Measurements from ENCODE around the gene DIAPH2.

DIAPH2 gene

DNA sequence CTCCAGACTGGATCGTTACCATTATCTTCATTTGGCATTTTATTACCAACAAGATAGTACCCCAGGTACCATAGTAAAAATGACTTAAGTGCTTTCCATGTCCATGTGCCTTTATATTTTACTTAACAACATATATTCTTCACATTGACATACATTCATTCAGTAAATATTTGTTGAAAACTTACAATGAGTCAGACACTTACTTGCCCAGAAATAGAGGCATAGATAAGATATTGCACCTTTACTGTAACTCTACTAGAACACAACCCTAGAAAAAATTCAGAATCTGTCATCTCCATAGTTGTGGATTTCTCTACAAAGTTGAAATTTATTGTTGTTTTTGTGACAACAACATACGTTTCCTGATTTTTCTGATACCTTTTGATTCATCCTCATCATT lies 839.7 kb downstream of the DIAPH2 start:
- no peak for DNase-seq
- intact Hi-C loops (cut with DNase I): no loop called here

DNA sequence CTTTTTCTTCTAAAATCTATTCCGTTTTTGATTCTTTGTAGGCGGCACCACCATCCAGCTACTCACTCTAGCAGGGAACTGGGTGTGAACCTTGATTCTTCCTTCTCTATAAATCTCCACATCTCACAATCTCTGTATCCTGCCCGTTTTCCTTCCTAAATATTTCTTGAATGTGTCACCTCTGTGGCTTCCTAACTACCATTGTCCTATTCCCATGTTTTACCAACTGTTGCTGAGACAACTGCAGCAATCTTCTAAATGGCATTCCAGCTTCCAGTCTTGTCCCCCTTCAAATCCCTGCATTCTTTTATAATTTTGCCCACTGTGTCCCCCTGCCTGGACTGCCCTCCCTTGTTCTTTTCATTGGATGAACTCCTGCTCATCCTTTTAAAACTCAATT lies 840.4 kb downstream of the DIAPH2 start:
- no peak for DNase-seq
- intact Hi-C loops (cut with DNase I): no loop called here

DNA sequence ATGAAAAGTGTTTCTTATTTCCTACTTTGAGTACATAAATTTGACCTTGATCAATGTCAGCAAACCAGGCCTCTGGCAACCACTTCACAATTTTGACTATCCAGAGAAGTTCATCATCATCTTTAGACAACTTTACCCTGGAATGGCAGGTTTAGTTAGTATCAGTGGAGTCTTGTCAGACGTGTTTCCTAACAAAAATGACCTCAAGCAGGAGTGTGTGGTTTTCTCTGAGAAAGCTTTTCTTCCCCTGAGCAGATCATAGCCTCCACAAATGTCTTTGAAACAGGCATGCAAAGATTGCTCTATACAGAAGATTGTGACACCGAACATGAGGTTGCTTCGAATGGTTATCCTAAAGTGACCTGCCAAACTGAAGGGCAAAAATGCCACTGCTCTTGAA lies 841.3 kb downstream of the DIAPH2 start:
- DNase-seq: no peak
- intact Hi-C loops (cut with DNase I): no loop called here

DNA sequence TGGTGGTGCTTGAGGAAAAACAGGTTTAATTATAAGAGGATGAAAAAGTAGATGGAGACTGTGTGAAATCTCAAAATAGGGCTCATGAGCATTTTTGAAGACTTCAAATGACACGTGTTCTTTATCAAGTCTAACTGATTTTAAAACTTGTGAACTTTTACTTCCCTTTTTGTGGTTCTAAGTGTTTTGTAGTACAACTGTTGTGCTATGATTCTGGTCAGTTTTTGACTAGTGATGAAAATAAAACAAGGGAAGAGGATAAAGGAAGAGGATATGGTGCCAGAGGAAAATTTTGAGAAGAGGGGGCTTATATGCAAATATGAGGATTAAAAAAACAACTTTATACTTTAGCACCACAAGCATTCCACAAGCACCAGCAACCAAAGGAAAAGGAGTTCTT lies 843.1 kb downstream of the DIAPH2 start:
- intact Hi-C loops (cut with DNase I): no loop called here

GRCh38 chrX:97529536-97530200 lies 845.0 kb downstream of the DIAPH2 start:
- intact Hi-C loops (cut with DNase I): no loop called here
- no peak for DNase-seq

More for the DNA sequence above, 843.1 kb downstream of the DIAPH2 start:
- DNase-seq: no peak

DNA sequence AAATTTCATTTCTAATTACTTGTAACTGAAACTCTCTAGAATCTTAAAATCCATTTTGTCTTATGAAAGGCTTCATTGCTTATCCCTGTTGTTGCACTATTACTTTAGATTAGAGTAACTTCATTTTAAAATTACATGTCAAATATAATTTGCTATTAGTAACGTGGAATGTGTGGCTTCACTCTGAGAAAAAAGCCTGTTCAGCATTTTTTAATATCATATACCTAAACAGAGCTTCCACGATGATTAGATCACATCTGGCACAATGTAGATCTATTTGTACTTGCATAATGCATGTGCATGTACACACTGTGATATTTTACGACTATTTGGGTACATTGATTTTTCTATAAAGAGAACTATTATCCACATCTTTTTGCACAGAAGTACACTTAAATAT lies 847.2 kb downstream of the DIAPH2 start:
- no peak for DNase-seq
- intact Hi-C loops (cut with DNase I): no loop called here

DNA sequence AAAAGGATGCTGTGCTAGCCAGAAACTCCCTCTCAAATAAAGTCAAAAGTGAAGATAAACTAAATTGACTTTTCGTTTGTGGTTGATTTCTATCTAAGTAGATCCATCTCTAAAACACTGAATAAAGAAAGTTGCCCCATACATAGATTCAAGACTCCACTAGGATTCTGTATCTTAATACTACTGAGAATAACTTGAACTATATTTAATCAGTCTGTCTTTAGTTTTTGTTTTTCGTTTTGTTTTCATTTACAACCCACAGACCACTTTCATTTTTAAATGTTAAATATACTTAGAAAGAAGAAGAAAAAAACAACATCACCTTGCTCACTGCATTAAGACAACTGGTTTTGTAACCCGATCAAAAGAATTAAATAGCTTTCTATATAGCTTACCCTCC lies 854.1 kb downstream of the DIAPH2 start:
- intact Hi-C loops (cut with DNase I): no loop called here
- DNase-seq: no peak

GRCh38 chrX:97539970-97540519 lies 855.4 kb downstream of the DIAPH2 start:
- DNase-seq: no peak
- intact Hi-C loops (cut with DNase I): no loop called here

GRCh38 chrX:97547877-97548578 lies 863.4 kb downstream of the DIAPH2 start:
- DNase-seq: no peak

GRCh38 chrX:97551821-97552220 lies 867.2 kb downstream of the DIAPH2 start:
- no peak for DNase-seq
- intact Hi-C loops (cut with DNase I): no loop called here

More at GRCh38 chrX:97547877-97548578, 863.4 kb downstream of the DIAPH2 start:
- intact Hi-C loops (cut with DNase I): no loop called here

- DNase-seq: no peak
- intact Hi-C loops (cut with DNase I): no loop called here
These were observed 869.2 kb downstream of the DIAPH2 start for GRCh38 chrX:97553833-97554232.

GRCh38 chrX:97556359-97556758 lies 871.7 kb downstream of the DIAPH2 start:
- intact Hi-C loops (cut with DNase I): no loop called here
- DNase-seq: no peak

DNA sequence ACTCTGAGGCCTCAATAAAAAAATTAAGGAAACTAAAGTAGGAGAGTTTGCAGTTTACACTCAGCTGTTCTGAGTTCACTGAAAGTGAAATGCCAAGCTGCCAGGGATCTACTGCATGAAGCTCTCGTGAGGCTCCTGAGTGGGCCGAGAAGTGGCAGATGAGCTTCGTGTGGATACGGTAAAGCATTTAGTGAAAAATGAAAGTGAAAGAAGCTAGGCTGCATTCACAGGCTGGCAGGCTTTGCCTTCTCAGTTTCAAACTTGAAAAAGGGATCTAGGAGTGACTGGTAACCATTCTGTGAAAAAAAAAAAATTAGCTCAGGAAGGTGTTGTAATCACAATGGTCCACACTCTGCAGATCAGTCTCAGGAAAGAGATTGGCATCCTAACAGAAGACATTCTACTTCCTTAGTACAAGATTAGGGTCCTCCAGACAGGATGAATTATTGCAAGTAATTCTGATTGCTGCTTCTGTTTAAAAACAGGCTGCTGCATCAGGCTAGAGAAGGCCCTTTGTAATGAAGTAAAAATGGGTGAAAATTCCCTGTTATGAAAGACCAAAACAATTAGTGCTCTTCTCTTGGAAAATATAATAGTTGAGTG lies 879.0 kb downstream of the DIAPH2 start:
- DNase-seq: peak in 6 of 10 donors; percentile 8 to 72 (median 20)
- intact Hi-C loops (cut with DNase I): no loop called here

GRCh38 chrX:97564496-97564895 lies 879.9 kb downstream of the DIAPH2 start:
- no peak for DNase-seq
- intact Hi-C loops (cut with DNase I): no loop called here

DNA sequence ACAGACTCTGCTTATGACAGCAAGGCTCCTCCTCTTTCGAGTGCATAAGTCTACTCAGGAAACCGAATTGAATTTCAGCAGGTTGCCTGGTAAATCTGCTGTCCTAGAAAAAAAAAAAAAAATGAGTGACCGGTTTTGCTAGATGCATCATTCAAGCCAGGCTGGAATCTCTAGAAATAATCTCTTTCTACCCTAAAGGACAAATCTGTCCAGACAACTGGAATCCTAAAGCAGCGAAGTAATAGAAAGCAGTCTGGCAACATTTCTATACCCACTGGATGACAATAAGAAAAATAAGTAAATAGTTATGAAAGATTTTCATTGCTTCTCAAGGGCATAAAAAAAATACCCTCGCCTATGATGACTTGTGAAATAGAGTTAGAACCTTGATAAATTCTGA lies 902.5 kb downstream of the DIAPH2 start:
- no peak for DNase-seq
- intact Hi-C loops (cut with DNase I): no loop called here

DNA sequence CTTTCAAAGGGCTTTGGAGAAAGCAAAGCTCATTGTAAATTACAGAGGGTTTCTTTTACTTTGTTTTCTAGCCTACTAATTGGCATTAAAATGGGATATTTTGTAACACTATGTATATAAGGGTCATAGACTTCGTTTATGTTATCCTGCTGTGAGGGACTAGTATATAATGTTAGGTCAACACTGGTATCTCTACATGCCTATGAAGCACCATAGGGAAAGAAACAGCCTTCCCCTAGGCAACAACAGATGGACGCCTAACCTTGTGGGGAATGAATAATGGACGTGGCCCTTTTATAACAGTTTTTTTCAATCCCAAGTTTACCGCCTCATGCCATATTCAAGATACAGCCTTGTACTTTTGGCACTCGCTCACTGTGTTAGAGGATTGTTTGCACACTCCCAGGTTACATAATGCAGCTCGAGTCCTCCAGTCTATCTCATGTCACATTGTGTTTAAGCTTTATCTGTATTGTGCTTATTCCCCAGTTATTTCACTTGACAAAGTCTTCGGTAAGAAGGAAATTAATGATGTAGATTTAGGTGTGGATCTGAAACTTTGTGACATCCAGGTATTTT lies 910.1 kb downstream of the DIAPH2 start:
- intact Hi-C loops (cut with DNase I): no loop called here
- no peak for DNase-seq

GRCh38 chrX:97597954-97598353 lies 913.3 kb downstream of the DIAPH2 start:
- no peak for DNase-seq
- intact Hi-C loops (cut with DNase I): no loop called here

GRCh38 chrX:97602465-97603258 lies 918.0 kb downstream of the DIAPH2 start:
- no peak for DNase-seq
- intact Hi-C loops (cut with DNase I): no loop called here

DNA sequence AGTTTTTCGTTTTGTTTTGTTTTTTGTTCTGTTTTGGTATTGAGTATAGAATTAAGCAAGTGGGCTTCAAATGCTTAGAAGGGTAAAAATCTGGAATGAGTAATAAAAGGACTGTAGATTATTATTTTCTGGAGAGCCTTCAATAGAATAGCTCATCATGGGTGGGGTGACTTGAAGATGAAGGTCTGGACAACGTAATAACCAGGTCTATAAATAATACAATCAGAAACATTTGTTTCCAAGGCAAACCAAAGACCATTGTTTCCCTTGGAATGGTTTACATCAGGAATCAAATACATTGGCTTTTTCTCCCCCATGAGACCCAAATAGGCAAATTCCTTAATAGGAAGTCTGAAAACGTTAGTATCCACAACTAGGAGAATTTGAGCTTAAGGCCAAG lies 920.6 kb downstream of the DIAPH2 start:
- intact Hi-C loops (cut with DNase I): no loop called here
- no peak for DNase-seq

- intact Hi-C loops (cut with DNase I): no loop called here
- DNase-seq: no peak
These were observed 924.7 kb downstream of the DIAPH2 start for GRCh38 chrX:97609357-97609756.
